H1 (cell line): ENCODE measurements around the gene ACAA1.

ENCODE experiments used
- EGR1 ChIP-seq: IDR thresholded peaks from 2 replicates; pipeline ENCODE4 v1.6.1; 2011; ENCODE audit warnings: low read depth, low read length, borderline replicate concordance
- FOSL1 ChIP-seq: IDR thresholded peaks from 2 replicates; pipeline ENCODE4 v1.6.1; 2011; ENCODE audit warnings: mild to moderate bottlenecking, low read depth, low read length, moderate library complexity; ENCODE audit not compliant: insufficient read depth
- JUND ChIP-seq: IDR thresholded peaks from 2 replicates; pipeline ENCODE4 v1.6.1; 2011; ENCODE audit warnings: mild to moderate bottlenecking, improper control_type of control experiment, low read length
- MAFK ChIP-seq: IDR thresholded peaks from 2 replicates; pipeline ENCODE4 v1.6.1; 2012; ENCODE audit warnings: low read depth, mild to moderate bottlenecking, improper control_type of control experiment, low read length
- MAX ChIP-seq: IDR thresholded peaks from 2 replicates; pipeline ENCODE4 v1.6.1; 2012; ENCODE audit warnings: inconsistent platforms
- RNF2 ChIP-seq: fragments of 200-900, 300-1000 bp; sonication (generic); IDR thresholded peaks from 2 replicates; pipeline ENCODE4 v1.7.1; 2016; ENCODE audit warnings: borderline replicate concordance, low read depth, mild to moderate bottlenecking, antibody characterized with exemption, low read length; ENCODE audit not compliant: poor library complexity, severe bottlenecking; ENCODE audit errors: missing control alignments
- SUZ12 ChIP-seq: fragments of 200-600 bp; sonication (generic); IDR thresholded peaks from 2 replicates; pipeline ENCODE4 v1.6.1; 2012; ENCODE audit warnings: mild to moderate bottlenecking, inconsistent platforms, low read length, moderate library complexity, mixed read lengths
- TBP ChIP-seq: IDR thresholded peaks from 2 replicates; pipeline ENCODE4 v1.6.1; 2011; ENCODE audit warnings: low read depth, low read length, improper control_type of control experiment
- TF ChIP-seq, protein P1 (sequence below), 3 experiments: IDR thresholded peaks; 1 replicate in 2 of 3; 2 replicates in 1 of 3; pipeline versions ENCODE4 v1.5.1 to v1.6.1; 2011; ENCODE audit warnings: low read length in 3 of 3, mild to moderate bottlenecking in 3 of 3, inconsistent platforms in 2 of 3, low read depth in 1 of 3, moderate library complexity in 1 of 3; ENCODE audit not compliant: insufficient read depth in 1 of 3; ENCODE audit errors: control extremely low read depth in 1 of 3
- TF ChIP-seq, protein P2 (sequence below): IDR thresholded peaks from 2 replicates; pipeline ENCODE4 v1.6.1; 2012; ENCODE audit warnings: inconsistent platforms

- no peak for TF ChIP-seq SUZ12
- TF ChIP-seq JUND: no peak
- TF ChIP-seq, protein P1, sequence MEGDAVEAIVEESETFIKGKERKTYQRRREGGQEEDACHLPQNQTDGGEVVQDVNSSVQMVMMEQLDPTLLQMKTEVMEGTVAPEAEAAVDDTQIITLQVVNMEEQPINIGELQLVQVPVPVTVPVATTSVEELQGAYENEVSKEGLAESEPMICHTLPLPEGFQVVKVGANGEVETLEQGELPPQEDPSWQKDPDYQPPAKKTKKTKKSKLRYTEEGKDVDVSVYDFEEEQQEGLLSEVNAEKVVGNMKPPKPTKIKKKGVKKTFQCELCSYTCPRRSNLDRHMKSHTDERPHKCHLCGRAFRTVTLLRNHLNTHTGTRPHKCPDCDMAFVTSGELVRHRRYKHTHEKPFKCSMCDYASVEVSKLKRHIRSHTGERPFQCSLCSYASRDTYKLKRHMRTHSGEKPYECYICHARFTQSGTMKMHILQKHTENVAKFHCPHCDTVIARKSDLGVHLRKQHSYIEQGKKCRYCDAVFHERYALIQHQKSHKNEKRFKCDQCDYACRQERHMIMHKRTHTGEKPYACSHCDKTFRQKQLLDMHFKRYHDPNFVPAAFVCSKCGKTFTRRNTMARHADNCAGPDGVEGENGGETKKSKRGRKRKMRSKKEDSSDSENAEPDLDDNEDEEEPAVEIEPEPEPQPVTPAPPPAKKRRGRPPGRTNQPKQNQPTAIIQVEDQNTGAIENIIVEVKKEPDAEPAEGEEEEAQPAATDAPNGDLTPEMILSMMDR (IDR thresholded peaks at IDR 0.05; ENCODE audit: control extremely low read depth in 1 of 3, insufficient read depth in 1 of 3, low read depth in 1 of 3, low read length in 3 of 3): no peak
- TF ChIP-seq MAX: no peak
- TF ChIP-seq, protein P2, sequence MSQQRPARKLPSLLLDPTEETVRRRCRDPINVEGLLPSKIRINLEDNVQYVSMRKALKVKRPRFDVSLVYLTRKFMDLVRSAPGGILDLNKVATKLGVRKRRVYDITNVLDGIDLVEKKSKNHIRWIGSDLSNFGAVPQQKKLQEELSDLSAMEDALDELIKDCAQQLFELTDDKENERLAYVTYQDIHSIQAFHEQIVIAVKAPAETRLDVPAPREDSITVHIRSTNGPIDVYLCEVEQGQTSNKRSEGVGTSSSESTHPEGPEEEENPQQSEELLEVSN: no peak
- TF ChIP-seq TBP: no peak
- no peak for TF ChIP-seq FOSL1
- no peak for TF ChIP-seq EGR1
- no peak for TF ChIP-seq RNF2
- no peak for TF ChIP-seq MAFK
These were observed 25.1 kb downstream of the ACAA1 start for GRCh38 chr3:38111696-38112377.
